ENCODE results near the gene SELENOH.

The SELENOH gene

GRCh38 chr11:57735619-57736298, 5.5 kb upstream of the SELENOH start:
- no peak for TF ChIP-seq REST (IDR thresholded peaks at IDR 0.05; ENCODE audit: insufficient read depth in 1 of 2, low read depth in 2 of 2, low read length in 2 of 2)
- no peak for TF ChIP-seq TAF1 (IDR thresholded peaks at IDR 0.05; ENCODE audit: borderline replicate concordance, insufficient read depth, low read length)
- no peak for TF ChIP-seq POLR2AphosphoS5 (IDR thresholded peaks at IDR 0.05; ENCODE audit: low read depth, low read length)
- TF ChIP-seq SIN3A (IDR thresholded peaks at IDR 0.05; ENCODE audit: borderline replicate concordance, insufficient read depth, low read length), result no peak
- no peak for TF ChIP-seq FOXP2 (optimal IDR thresholded peaks at IDR 0.05; ENCODE audit: borderline replicate concordance, extremely low read depth, extremely low read length, insufficient read depth)

- no peak for TF ChIP-seq FOXP2 (optimal IDR thresholded peaks at IDR 0.05; ENCODE audit: borderline replicate concordance, extremely low read depth, extremely low read length, insufficient read depth)
- TF ChIP-seq REST (IDR thresholded peaks at IDR 0.05; ENCODE audit: insufficient read depth in 1 of 2, low read depth in 2 of 2, low read length in 2 of 2), result peak in 1 of 2 experiments; percentile 38; a peak in 1 of 4 replicates
These were observed 779 bp downstream of the SELENOH start for GRCh38 chr11:57742087-57742452.

GRCh38 chr11:57744357-57744756, 3.1 kb downstream of the SELENOH start:
- TF ChIP-seq REST (IDR thresholded peaks at IDR 0.05; ENCODE audit: insufficient read depth in 1 of 2, low read depth in 2 of 2, low read length in 2 of 2) (no peak), POLR2AphosphoS5 (IDR thresholded peaks at IDR 0.05; ENCODE audit: low read depth, low read length) (no peak; the same call in 1 of the 2 replicates), TAF1 (IDR thresholded peaks at IDR 0.05; ENCODE audit: borderline replicate concordance, insufficient read depth, low read length) (no peak), FOXP2 (optimal IDR thresholded peaks at IDR 0.05; ENCODE audit: borderline replicate concordance, extremely low read depth, extremely low read length, insufficient read depth) (no peak), SIN3A (IDR thresholded peaks at IDR 0.05; ENCODE audit: borderline replicate concordance, insufficient read depth, low read length) (no peak)

- 0 out of 2 replicates have a peak, but pooled peaks have one; percentile 10 for TF ChIP-seq POLR2AphosphoS5 (IDR thresholded peaks at IDR 0.05; ENCODE audit: low read depth, low read length)
- TF ChIP-seq FOXP2 (optimal IDR thresholded peaks at IDR 0.05; ENCODE audit: borderline replicate concordance, extremely low read depth, extremely low read length, insufficient read depth), result no peak
- TF ChIP-seq SIN3A (IDR thresholded peaks at IDR 0.05; ENCODE audit: borderline replicate concordance, insufficient read depth, low read length), result no peak
- no peak for TF ChIP-seq TAF1 (IDR thresholded peaks at IDR 0.05; ENCODE audit: borderline replicate concordance, insufficient read depth, low read length)
These were observed 3.9 kb downstream of the SELENOH start for GRCh38 chr11:57745206-57745605.

- no peak for TF ChIP-seq SIN3A (IDR thresholded peaks at IDR 0.05; ENCODE audit: borderline replicate concordance, insufficient read depth, low read length)
- no peak for TF ChIP-seq REST (IDR thresholded peaks at IDR 0.05; ENCODE audit: insufficient read depth in 1 of 2, low read depth in 2 of 2, low read length in 2 of 2)
- TF ChIP-seq FOXP2 (optimal IDR thresholded peaks at IDR 0.05; ENCODE audit: borderline replicate concordance, extremely low read depth, extremely low read length, insufficient read depth), result no peak
- no peak for TF ChIP-seq TAF1 (IDR thresholded peaks at IDR 0.05; ENCODE audit: borderline replicate concordance, insufficient read depth, low read length)
- TF ChIP-seq POLR2AphosphoS5 (IDR thresholded peaks at IDR 0.05; ENCODE audit: low read depth, low read length), result no peak
These were observed 5.6 kb downstream of the SELENOH start for GRCh38 chr11:57746920-57747319.

Measured in PFSK-1 (cell line).